Kidney (tissue), 14 donors: ENCODE data around the gene CTF1. TPM values are rescaled to one million over a fixed set of nuclear protein-coding genes. Genes with fewer than 3 reads are reported as not detected.
"Not testable (repeated sequence)": the region's sequence is repeated elsewhere in the genome, so short reads cannot be mapped to it uniquely, and the experiment has no call there.

Experiments used
- DNase-seq, 5 donors: peaks; one replicate each; pipeline ENCODE4 v3.0.0-alpha.2; 2013 to 2020
- FAIRE-seq: peaks from 2 replicates; lab custom pipeline; 2012; peaks lifted over from hg19 to GRCh38; lab: Jason Lieb, UNC
- H3K27ac ChIP-seq, 2 donors: one replicate each; pipeline ENCODE4 v1.7.0; 2013; ENCODE audit warnings: low read depth in 2 of 2, low read length in 2 of 2, inconsistent platforms in 1 of 2
- H3K27me3 ChIP-seq: one replicate; pipeline ENCODE4 v1.7.1; 2013; ENCODE audit warnings: low read length, inconsistent platforms; ENCODE audit not compliant: control insufficient read depth, insufficient read depth
- H3K36me3 ChIP-seq, 3 donors: one replicate each; pipeline versions ENCODE4 v1.7.0 to v1.7.1; 2013; ENCODE audit warnings: low read length in 3 of 3, control low read depth in 1 of 3, inconsistent platforms in 1 of 3; ENCODE audit not compliant: insufficient read depth in 3 of 3, control insufficient read depth in 2 of 3
- H3K4me1 ChIP-seq, 3 donors: one replicate each; pipeline versions ENCODE4 v1.7.0 to v1.7.1; 2013; ENCODE audit warnings: low read length in 3 of 3, inconsistent platforms in 1 of 3, low read depth in 1 of 3; ENCODE audit not compliant: control insufficient read depth in 2 of 3, insufficient read depth in 2 of 3
- H3K4me3 ChIP-seq, 3 donors: one replicate each; pipeline versions ENCODE4 v1.7.0 to v1.8.1; 2013; ENCODE audit warnings: low read length in 3 of 3, control low read depth in 1 of 3, inconsistent platforms in 1 of 3
- H3K9ac ChIP-seq, 3 donors: one replicate each; pipeline versions ENCODE4 v1.7.0 to v1.7.1; 2013; ENCODE audit warnings: low read length in 3 of 3, control low read depth in 1 of 3, inconsistent platforms in 1 of 3
- H3K9me3 ChIP-seq, 3 donors: one replicate each; pipeline versions ENCODE4 v1.7.0 to v1.7.1; 2013; ENCODE audit warnings: low read length in 3 of 3, control low read depth in 1 of 3, inconsistent platforms in 1 of 3; ENCODE audit not compliant: control insufficient read depth in 2 of 3, insufficient read depth in 1 of 3
- CTCF ChIP-seq: IDR thresholded peaks from 3 replicates; pipeline ENCODE4 v1.5.1; 2012; ENCODE audit warnings: mild to moderate bottlenecking, moderate library complexity, borderline replicate concordance; ENCODE audit not compliant: insufficient read depth; ENCODE audit errors: extremely low read depth
- intact Hi-C: fragments of 100-400 bp; cut with DNase I; formaldehyde crosslinking; loops from one replicate; pipeline ENCODE4 v1.11.1; 2022
- polyA plus RNA-seq: library from polyadenylated mRNA; stranded (reverse); fragments of 350-450 nt; fragmentation: Illumina TruSeq; extraction: RNeasy Lipid Tissue Mini Kit (QIAGEN cat#74804); gene quantifications from one replicate; pipeline ENCODE4 v1.2.3, GENCODE V29; 2014; ENCODE audit warnings: low read depth, low replicate concordance; ENCODE audit not compliant: insufficient read depth
- total RNA-seq: library from RNA; stranded (reverse); fragmentation: NEBNext Ultra II Directional; extraction: Animal tissue kit (Norgen Biotek cat#: 25700); gene quantifications from one replicate; pipeline ENCODE4 v1.2.1, GENCODE V29; 2021
- donor health status: control.
- donor health status: control.
- donor health status: control.
- donor health status: control.
- donor health status: control.
- donor health status: DM: yes; HTN: yes; CAD: no.
- donor health status: Normal renal cell carcinoma (clear cell type).

CTF1 gene
- total and polyA plus RNA-seq, 2 donors from 2014 or later, result 7.3 to 13.0 TPM

GRCh38 chr16:30888856-30889499 is 7.4 kb upstream of the CTF1 start:
- no peak for FAIRE-seq
- H3K4me3 ChIP-seq, result no peak overlapping the region
- intact Hi-C loops, result no loop called here
- H3K27me3 ChIP-seq, result no peaks in the 10 kb centered on the region
- H3K36me3 ChIP-seq, result peaks cover 5 to 16% (median 5%) of the 10 kb centered on the region in 3 donors
- no peak for TF ChIP-seq CTCF
- no peak overlapping the region for H3K27ac ChIP-seq
- H3K4me1 ChIP-seq, result peaks cover 0 to 14% (median 3%) of the 10 kb centered on the region in 3 donors
- no peak overlapping the region for H3K9ac ChIP-seq
- DNase-seq, result no peak
- H3K9me3 ChIP-seq, result no peaks in the 10 kb centered on the region

- Histone ChIP-seq H3K36me3 (peaks cover 5 to 16% (median 5%) of the 10 kb centered on the region in 3 donors), H3K27me3 (no peaks in the 10 kb centered on the region)
- intact Hi-C loops, result no loop called here
Observed at GRCh38 chr16:30889721-30890120, 6.7 kb upstream of the CTF1 start.

GRCh38 chr16:30891043-30891823 is 5.2 kb upstream of the CTF1 start:
- H3K27me3 ChIP-seq, DNase-seq, H3K4me3 ChIP-seq, H3K27ac ChIP-seq, intact Hi-C loops, H3K9ac ChIP-seq, H3K9me3 ChIP-seq, FAIRE-seq: not testable (repeated sequence)
- Histone ChIP-seq H3K4me1 (peaks cover 9 to 30% (median 20%) of the 10 kb centered on the region in 3 donors), H3K36me3 (peaks cover 2 to 11% (median 5%) of the 10 kb centered on the region in 3 donors)

More at GRCh38 chr16:30889721-30890120, 6.7 kb upstream of the CTF1 start:
- DNase-seq (peak; percentile 75 to 87 (median 83)), FAIRE-seq (no peak)
- no peak for TF ChIP-seq CTCF
- H3K9me3 ChIP-seq, result no peaks in the 10 kb centered on the region
- peaks cover 4 to 18% (median 7%) of the 10 kb centered on the region in 3 donors for H3K4me1 ChIP-seq
- no peak overlapping the region for H3K9ac ChIP-seq
- no peak overlapping the region for H3K4me3 ChIP-seq
- H3K27ac ChIP-seq, result peak overlapping the region; percentile 41 to 48
